GM12874 (cell line): ENCODE results near the gene DNAJC5.

Experiments used
- TF ChIP-seq, protein P1 (sequence below): IDR thresholded peaks from 2 replicates; pipeline ENCODE4 v1.5.1; 2011; ENCODE audit warnings: low read depth, mild to moderate bottlenecking, control low read depth, low read length, moderate library complexity; ENCODE audit not compliant: insufficient read depth

Gene DNAJC5

DNA sequence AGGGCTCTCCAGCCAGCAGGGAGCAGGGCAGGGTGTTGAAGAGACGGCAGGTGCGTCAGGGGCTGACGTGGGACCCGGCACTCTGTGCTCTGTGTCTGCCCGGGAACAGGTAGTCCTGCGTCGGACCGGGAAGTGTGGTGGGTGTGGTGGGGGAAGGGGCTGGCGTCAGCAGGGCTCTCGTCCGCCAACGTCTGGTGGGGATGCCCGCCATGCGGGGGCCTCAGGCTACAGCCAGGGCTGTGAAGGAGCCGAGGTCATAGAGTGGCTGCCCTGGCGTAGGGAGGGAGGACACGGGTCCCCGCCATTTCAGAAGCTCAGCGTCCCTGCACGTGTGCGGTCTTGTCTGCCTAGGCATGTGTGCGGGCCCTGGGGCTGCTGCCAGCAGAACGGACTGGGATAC is 25.3 kb downstream of the DNAJC5 start:
- TF ChIP-seq, protein P1, sequence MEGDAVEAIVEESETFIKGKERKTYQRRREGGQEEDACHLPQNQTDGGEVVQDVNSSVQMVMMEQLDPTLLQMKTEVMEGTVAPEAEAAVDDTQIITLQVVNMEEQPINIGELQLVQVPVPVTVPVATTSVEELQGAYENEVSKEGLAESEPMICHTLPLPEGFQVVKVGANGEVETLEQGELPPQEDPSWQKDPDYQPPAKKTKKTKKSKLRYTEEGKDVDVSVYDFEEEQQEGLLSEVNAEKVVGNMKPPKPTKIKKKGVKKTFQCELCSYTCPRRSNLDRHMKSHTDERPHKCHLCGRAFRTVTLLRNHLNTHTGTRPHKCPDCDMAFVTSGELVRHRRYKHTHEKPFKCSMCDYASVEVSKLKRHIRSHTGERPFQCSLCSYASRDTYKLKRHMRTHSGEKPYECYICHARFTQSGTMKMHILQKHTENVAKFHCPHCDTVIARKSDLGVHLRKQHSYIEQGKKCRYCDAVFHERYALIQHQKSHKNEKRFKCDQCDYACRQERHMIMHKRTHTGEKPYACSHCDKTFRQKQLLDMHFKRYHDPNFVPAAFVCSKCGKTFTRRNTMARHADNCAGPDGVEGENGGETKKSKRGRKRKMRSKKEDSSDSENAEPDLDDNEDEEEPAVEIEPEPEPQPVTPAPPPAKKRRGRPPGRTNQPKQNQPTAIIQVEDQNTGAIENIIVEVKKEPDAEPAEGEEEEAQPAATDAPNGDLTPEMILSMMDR, result no peak

DNA sequence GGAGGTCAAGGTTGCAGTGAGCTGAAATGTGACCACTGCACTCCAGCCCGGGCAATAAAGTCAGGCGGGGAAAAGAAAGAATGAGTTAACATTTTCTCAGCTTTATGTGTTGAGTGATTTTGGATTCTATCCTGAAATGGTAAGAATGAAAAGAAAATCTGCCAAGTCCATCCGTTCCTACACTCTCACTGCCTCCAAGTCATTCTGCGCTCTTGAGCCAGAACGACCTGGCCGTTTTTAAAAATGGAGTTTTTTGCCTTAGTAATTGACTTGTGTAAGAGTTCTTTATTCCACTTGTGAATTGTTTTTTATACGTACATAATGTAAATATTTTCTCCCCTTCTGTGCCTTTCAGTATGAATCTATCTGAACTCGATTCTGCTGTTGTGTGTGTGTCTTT is 28.7 kb downstream of the DNAJC5 start:
- TF ChIP-seq, protein P1, result no peak

DNA sequence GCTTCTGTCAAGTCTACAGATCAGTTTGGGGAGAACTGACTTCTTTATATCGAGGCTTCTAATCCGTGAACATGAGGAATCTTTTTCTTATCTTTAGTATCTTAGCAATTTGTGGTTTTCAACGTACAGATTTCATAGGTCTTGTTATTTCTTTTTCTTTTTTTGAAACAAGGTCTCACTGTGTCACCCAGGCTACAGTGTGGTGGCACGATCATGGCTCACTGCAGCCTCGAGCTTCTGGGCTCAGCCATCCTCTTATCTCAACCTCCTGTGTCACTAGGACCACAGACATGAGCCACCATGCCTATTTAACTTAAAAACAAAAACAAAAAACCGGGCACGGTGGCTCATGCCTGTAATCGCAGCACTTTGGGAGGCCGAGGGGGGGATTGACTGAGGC is 29.3 kb downstream of the DNAJC5 start:
- TF ChIP-seq, protein P1, result no peak

DNA sequence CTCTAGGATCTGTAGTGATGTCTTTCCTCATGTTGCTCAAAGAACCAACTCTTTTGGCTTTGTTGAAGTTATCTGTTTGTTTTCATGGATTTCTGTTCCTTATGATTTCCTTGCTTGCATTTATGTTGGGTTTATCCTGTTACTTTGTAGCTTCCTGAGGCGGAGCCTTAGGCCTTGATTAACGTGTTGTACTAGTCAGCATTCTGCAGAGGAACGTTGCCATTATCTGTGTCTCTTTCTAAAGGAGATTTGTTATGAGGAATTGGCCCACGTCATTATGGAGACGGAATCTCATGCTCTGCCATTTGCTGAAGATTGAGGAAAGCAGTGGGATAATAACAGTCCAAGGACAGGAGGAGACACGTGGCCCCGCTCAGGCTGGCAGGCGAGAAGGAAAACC is 31.4 kb downstream of the DNAJC5 start:
- TF ChIP-seq, protein P1, result no peak

DNA sequence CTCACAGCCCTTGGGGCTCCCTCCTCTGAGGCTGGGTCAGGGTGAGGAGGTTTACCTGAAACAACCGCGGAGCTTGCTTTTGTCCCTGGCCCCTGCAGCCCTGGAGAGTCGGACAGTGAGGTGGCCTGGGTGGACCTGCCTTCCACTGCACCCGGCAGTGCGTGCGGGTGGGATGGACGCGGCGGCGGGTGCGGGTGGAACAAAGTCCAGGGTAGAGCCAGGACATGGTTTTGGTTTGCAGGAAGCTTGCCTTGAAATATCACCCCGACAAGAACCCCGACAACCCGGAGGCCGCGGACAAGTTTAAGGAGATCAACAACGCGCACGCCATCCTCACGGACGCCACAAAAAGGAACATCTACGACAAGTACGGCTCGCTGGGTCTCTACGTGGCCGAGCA is 34.1 kb downstream of the DNAJC5 start:
- TF ChIP-seq, protein P1, result no peak

DNA sequence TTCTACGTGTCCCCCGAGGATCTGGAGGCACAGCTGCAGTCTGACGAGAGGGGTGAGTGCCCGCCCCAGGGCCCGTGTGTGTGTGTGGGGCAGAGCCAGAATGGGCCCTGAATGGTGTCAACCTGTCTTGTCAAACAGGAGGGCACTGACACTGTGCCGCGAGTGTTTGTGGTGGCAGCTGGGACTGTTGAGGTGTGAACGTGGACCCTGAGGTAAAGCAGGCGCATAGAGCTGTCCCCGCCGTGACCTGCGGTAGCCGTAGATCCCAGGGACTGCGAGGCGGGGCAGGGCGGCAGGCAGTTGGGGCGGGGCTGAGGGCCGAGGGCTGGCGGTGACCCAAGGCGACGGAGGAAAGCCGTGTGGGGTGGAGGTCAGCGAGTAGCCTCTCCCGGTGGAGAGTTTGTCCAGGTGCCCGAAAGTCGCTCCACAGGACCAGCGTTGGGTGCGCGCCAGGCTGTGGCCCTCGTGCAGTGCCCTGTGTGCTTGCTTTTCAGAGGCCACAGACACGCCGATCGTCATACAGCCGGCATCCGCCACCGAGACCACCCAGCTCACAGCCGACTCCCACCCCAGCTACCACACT is 36.1 kb downstream of the DNAJC5 start:
- TF ChIP-seq, protein P1, result no peak

DNA sequence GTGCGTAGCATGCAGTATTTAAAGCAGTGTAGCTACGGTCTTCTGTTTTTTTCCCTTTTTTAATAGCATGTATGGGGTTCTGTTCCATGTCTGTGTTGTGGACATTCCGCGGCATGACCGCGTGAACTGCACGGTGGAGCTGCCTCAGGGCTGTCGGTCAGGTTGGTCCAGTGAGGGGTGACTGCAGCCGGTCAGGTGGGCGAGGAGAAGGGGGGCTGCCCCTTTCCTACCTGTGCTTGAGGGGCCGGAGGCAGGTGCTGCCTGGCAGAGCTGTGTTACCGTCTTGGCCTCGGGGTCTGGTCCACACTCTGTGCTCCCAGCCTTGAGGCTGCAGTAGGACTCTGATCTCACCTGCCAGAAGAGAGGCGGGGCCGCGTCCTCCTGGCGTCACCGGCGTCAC is 36.8 kb downstream of the DNAJC5 start:
- TF ChIP-seq, protein P1, result no peak

DNA sequence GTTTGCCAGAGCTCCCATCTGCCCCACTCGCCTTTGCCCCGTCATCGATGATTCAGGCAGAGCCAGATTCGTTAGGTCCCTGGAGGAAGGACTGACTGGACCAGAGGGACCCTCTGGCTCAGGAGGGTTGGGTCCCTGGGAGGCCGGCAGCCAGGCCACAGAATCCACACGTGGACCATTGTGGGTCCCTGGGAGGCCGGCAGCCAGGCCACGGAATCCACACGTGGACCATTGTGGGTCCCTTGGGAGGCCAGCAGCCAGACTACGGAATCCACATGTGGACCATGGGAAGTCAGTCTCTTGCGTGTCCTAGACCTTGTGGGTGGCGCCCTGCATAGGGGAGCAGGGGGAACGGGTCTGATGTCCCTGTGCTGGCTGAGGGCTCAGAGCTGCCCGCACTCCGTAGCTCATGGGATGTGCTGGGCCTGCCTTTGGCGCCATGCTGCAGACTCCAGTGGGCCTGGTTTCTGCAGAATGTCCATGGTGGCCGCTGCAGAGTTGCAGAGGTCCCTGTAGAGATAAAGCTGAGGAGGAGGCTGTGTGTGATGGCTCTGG is 37.8 kb downstream of the DNAJC5 start:
- TF ChIP-seq, protein P1, result no peak
